Right lobe of liver (tissue), 6 donors: ENCODE data around the gene GRIN2B. TPM values are rescaled to one million over a fixed set of nuclear protein-coding genes. Genes with fewer than 3 reads are reported as not detected.

Source experiments
- ATAC-seq, 4 donors: fragments of 200-7000 bp; cut with Tn5 transposase; one replicate each; pipeline ENCODE4 v1.9.1; 2020; ENCODE audit warnings: mild to moderate bottlenecking in 4 of 4, moderate library complexity in 4 of 4
- DNase-seq, 3 donors: peaks; one replicate each; pipeline ENCODE4 v3.0.0-alpha.2; 2020
- H3K27ac ChIP-seq, 3 donors: fragments of 200-600 bp; one replicate each; pipeline ENCODE4 v1.8.0; 2022
- H3K27me3 ChIP-seq, 2 donors: fragments of 200-600 bp; one replicate each; pipeline ENCODE4 v1.8.0; 2022
- H3K36me3 ChIP-seq, 4 donors: fragments of 200-600 bp; sonication (generic) in 1 of 4; one replicate each; pipeline versions ENCODE4 v1.5.1 to v1.8.0; 2017 to 2022; ENCODE audit warnings: control low read depth in 1 of 4
- H3K4me1 ChIP-seq, 4 donors: fragments of 200-600 bp; sonication (generic) in 1 of 4; one replicate each; pipeline versions ENCODE4 v1.5.1 to v1.8.0; 2017 to 2022; ENCODE audit warnings: control low read depth in 1 of 4
- H3K4me3 ChIP-seq, 3 donors: fragments of 200-600 bp; one replicate each; pipeline ENCODE4 v1.8.0; 2022
- H3K9me3 ChIP-seq, 4 donors: fragments of 200-600 bp; sonication (generic) in 1 of 4; one replicate each; pipeline versions ENCODE4 v1.5.1 to v1.8.0; 2017 to 2022; ENCODE audit warnings: control low read depth in 1 of 4
- POLR2A ChIP-seq: fragments of 450-650 bp; IDR thresholded peaks from one replicate; pipeline ENCODE4 v1.6.1; 2017; ENCODE audit warnings: antibody characterized with exemption, mild to moderate bottlenecking
- WGBS: methylation state at CpG from one replicate; pipeline ENCODE4 v1.1.6; 2018; ENCODE audit warnings: low coverage, low lambda C conversion rate; ENCODE audit not compliant: insufficient coverage; ENCODE audit errors: missing lambda C conversion rate; 5-methylcytosine and 5-hydroxymethylcytosine counted together
- intact Hi-C, 2 donors: fragments of 100-400 bp; cut with DNase I; formaldehyde crosslinking; loops; one replicate each; pipeline versions ENCODE4 v1.11.2 to v1.14.1; 2022
- total RNA-seq, 6 experiments: library from RNA; depleted of rRNA in 2 of 6; stranded (reverse); fragments of >200 nt in 2 of 6; fragmentation: NEBNext Ultra II Directional in 3 of 6; extraction: Animal tissue kit (Norgen Biotek cat#: 25700) in 3 of 6; gene quantifications; one replicate each; pipeline versions ENCODE4 v1.1.0 to v1.2.4, GENCODE V29; 2016 to 2023
- TF ChIP-seq, protein P1 (sequence below), 4 donors: fragments of 200-600 bp in 3 of 4; fragments of 450-650 bp in 1 of 4; IDR thresholded peaks; one replicate each; pipeline versions ENCODE4 v1.5.1 to v1.8.0; 2016 to 2022; ENCODE audit warnings: antibody characterized with exemption in 4 of 4, mild to moderate bottlenecking in 2 of 4
- donor health status: DM: no; HTN: yes; CAD: no.
- donor health status: DM: no; HTN: no; CAD: no.
- donor health status: DM: no; HTN: no; CAD: no.
- donor health status: DM: no; HTN: yes; CAD: no.
- donor health status: DM: no; HTN: yes; CAD: no.

Gene GRIN2B
- total RNA-seq, 6 experiments from 2014 or later: not detected

DNA sequence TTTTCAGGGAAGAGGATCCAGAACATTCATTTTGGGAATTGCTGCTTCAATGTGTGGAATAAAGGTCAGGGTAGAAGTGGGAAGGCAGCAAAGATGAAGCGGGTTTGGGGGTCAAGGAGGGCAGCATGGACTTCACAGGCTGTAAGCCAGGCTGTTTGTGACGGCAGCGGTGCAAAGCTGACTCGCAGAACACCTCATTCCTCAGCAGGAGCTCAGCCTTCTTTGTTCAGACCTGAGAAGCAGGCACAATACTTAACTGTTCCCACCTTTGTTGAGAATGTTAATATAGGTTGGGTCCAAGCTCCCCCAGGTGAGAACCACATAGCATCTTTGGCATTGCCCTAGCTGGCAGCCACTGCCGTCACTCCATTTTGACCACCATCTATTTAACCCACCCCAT, 16.7 kb downstream of the GRIN2B start:
- no peak for DNase-seq
- H3K27ac ChIP-seq: no peak overlapping the region
- TF ChIP-seq, protein P1, sequence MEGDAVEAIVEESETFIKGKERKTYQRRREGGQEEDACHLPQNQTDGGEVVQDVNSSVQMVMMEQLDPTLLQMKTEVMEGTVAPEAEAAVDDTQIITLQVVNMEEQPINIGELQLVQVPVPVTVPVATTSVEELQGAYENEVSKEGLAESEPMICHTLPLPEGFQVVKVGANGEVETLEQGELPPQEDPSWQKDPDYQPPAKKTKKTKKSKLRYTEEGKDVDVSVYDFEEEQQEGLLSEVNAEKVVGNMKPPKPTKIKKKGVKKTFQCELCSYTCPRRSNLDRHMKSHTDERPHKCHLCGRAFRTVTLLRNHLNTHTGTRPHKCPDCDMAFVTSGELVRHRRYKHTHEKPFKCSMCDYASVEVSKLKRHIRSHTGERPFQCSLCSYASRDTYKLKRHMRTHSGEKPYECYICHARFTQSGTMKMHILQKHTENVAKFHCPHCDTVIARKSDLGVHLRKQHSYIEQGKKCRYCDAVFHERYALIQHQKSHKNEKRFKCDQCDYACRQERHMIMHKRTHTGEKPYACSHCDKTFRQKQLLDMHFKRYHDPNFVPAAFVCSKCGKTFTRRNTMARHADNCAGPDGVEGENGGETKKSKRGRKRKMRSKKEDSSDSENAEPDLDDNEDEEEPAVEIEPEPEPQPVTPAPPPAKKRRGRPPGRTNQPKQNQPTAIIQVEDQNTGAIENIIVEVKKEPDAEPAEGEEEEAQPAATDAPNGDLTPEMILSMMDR (IDR thresholded peaks at IDR 0.05): no peak
- no peaks in the 10 kb centered on the region for H3K27me3 ChIP-seq
- no peaks in the 10 kb centered on the region for H3K4me1 ChIP-seq
- H3K9me3 ChIP-seq: no peaks in the 10 kb centered on the region
- no peak overlapping the region for H3K4me3 ChIP-seq
- no peaks in the 10 kb centered on the region for H3K36me3 ChIP-seq
- WGBS: 56% methylated on average over 5 of the region's 5 CpGs
- ATAC-seq: no peak
- intact Hi-C loops: no loop called here

DNA sequence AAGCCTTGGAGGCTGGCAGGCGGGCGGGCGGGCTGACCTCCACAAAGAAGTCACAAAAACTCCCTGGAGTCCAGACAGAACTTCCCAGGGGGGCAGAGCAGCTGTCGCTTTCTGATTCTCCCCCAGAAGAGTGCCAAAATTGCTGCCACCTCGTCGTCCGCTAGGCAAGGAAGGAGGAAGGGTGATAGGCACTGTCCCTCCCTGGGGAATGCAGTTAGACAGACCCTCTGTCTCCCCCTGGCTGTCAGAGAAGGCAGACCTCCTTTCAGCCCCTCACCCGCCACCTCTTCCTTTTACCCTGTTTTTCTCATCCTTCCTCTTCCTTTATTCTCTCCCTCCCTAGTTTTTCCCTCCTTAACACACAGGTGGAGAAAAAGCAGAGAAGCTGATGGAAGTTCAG, 18.7 kb downstream of the GRIN2B start:
- intact Hi-C loops: no loop called here
- Histone ChIP-seq H3K4me1 (no peaks in the 10 kb centered on the region), H3K9me3 (no peaks in the 10 kb centered on the region), H3K27me3 (no peaks in the 10 kb centered on the region), H3K4me3 (no peak overlapping the region), H3K27ac (no peak overlapping the region), H3K36me3 (no peaks in the 10 kb centered on the region)
- no peak for TF ChIP-seq POLR2A
- TF ChIP-seq, protein P1 (IDR thresholded peaks at IDR 0.05): no peak
- WGBS: 50% methylated on average over 1 of the region's 8 CpGs
- ATAC-seq (no peak), DNase-seq (no peak)

DNA sequence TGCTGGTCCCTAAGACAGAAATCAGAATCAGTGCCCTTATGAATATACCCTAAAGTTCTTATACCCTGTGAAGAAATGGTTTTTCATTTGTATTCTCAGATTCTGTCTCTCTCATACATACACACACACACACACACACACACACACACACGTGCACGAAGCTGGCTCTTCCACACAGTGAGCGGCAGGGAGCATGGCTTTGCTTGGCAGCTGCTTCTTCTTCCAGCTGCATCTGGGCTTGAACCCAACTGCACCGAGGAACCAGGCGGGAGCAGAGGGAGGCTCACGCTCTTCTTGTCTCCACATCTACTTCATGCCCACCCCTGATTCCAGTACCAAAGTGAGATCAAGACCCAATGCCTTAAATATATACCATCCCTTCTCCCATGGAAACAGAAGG, 19.4 kb downstream of the GRIN2B start:
- H3K9me3 ChIP-seq: no peaks in the 10 kb centered on the region
- H3K27me3 ChIP-seq: no peaks in the 10 kb centered on the region
- no peak for TF ChIP-seq POLR2A
- TF ChIP-seq, protein P1 (IDR thresholded peaks at IDR 0.05): no peak
- DNase-seq: no peak
- 44% methylated on average over 6 of the region's 6 CpGs for WGBS
- H3K27ac ChIP-seq: no peak overlapping the region
- H3K36me3 ChIP-seq: no peaks in the 10 kb centered on the region
- no peak overlapping the region for H3K4me3 ChIP-seq
- ATAC-seq: no peak
- intact Hi-C loops: no loop called here
- no peaks in the 10 kb centered on the region for H3K4me1 ChIP-seq

DNA sequence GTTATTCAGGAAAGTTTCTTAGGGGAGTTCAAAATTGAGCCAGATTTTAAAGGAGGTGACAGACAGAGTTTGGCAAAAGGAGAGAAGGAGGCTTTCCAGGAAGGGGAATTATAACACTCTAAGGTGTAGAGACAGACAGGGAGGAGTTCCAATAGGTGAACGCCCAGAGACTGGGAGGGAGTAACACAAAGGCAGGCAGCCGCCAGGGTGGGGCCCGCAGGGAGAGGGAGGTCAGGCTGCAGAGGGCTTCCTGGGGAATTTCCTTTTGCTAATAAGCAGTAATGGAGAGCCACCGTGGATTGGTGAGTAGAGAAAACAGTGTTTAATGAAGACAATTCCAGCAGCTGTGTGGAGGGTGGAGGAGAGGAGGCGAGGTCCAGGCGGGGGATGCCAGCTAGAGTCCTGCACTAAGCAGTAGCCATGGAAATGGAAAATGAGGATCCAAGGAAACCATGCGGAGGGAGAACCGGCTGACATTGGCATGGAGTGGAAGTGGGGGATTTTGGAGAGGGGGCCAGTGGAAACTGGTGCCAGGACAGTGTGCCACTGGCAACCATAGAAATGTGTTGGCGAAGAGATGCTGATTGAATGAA, 22.2 kb downstream of the GRIN2B start:
- no peaks in the 10 kb centered on the region for H3K4me1 ChIP-seq
- no peak overlapping the region for H3K4me3 ChIP-seq
- DNase-seq (no peak), ATAC-seq (no peak)
- H3K9me3 ChIP-seq: no peaks in the 10 kb centered on the region
- intact Hi-C loops: no loop called here
- 40% methylated on average over 9 of the region's 9 CpGs for WGBS
- H3K36me3 ChIP-seq: no peaks in the 10 kb centered on the region
- no peak for TF ChIP-seq POLR2A
- TF ChIP-seq, protein P1 (IDR thresholded peaks at IDR 0.05): no peak
- H3K27me3 ChIP-seq: no peaks in the 10 kb centered on the region
- no peak overlapping the region for H3K27ac ChIP-seq

DNA sequence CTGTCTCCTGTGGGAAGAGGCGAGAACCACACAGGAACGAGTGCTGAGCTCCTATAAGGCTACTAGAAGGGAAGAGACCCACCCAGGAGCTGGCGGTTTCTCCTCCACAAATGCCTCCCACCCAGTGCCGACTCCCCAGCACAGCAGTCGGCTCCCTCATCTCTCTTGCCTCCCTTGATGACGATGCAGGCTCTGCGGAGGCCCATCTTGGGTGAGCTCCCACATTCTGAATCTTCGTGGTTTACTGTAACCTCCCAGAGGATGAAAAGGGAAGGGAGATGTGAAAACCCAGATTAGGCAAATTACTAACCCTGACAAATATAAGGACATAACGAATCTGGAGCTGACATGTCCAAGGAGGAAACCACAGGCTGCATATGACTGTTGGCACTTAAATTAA, 23.8 kb downstream of the GRIN2B start:
- no peak for ATAC-seq
- H3K4me3 ChIP-seq: no peak overlapping the region
- H3K4me1 ChIP-seq: no peaks in the 10 kb centered on the region
- H3K36me3 ChIP-seq: no peaks in the 10 kb centered on the region
- intact Hi-C loops: no loop called here
- DNase-seq: no peak
- H3K9me3 ChIP-seq: no peaks in the 10 kb centered on the region
- no peak overlapping the region for H3K27ac ChIP-seq
- WGBS: 56% methylated on average over 9 of the region's 9 CpGs
- TF ChIP-seq, protein P1 (IDR thresholded peaks at IDR 0.05): no peak
- TF ChIP-seq POLR2A: no peak
- H3K27me3 ChIP-seq: no peaks in the 10 kb centered on the region
